Measurements from ENCODE around the gene HOXA13.

HOXA13 gene

DNA sequence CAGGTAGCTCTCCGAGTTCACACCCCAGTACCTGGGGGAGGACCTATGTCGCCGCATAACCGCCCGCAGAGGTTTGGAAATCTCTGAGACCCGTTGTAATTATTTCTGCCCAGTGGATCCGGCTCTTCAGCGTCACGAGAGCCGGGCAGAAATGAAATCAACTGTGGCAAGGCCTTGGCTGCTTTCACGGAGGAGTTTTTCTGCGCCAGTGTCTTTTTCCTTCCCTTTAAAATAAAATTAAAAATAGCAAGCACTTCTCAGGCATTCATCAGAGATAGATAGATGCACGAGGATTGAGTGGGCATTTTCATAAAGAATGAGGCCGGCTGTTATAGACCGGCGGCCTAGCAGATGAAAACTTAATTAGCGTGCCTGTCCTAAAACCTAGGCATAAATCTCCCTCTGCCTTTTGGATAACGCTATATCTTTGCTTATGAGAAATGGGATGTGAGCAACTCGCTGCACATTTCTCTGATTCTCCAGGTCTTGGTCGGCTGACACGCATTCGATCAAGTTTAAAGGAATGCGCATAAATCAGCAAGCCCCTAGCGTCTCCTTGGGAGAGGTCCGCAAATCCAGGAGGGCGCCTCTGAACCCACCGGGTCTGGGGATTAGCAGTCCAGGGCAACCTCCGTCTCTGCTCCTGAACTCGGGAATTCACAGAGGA, 6.4 kb downstream of the HOXA13 start:
- DNase-seq (ENCODE audit: low read depth in 2 of 3, low spot score in 1 of 3) = no peak

- no peak for DNase-seq (ENCODE audit: low read depth in 2 of 3, low spot score in 1 of 3)
Observed at GRCh38 chr7:27192546-27193334, 7.2 kb downstream of the HOXA13 start.

DNA sequence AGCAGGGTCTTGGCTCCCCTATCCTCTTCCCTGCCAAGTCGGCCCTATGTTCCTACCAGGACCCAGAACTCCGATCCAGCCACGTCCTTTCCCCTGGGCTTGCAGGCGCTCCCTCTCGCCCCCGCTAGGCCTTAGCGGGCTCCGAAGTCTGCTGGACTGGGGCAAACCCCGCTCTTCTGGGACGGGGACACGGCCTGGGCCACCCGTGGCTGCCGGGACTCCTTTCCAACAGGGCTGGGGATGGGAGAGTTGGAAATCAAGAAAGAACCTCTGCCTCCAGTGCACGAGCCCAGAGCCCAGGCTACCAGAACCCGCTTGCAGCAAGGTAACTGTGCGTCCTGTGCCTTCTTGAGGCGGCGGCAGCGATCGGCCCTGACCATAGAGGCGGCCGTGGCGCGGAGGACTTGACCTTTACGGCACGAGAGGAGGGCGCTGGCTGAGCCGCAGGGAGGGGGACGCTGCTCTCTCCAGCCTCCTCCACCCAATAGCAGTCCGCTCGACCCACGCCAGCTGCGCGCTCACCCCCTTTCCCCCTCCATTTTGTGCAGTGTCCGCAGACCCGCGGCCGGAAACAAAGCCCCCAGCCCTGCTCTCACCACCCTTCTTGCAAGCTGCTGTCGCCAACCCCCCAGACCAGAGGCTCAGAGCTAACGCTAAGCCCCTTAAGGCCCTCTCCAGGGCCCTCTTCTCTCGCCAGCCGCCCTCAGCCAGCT, 7.9 kb downstream of the HOXA13 start:
- DNase-seq (ENCODE audit: low read depth in 2 of 3, low spot score in 1 of 3) = no peak

DNA sequence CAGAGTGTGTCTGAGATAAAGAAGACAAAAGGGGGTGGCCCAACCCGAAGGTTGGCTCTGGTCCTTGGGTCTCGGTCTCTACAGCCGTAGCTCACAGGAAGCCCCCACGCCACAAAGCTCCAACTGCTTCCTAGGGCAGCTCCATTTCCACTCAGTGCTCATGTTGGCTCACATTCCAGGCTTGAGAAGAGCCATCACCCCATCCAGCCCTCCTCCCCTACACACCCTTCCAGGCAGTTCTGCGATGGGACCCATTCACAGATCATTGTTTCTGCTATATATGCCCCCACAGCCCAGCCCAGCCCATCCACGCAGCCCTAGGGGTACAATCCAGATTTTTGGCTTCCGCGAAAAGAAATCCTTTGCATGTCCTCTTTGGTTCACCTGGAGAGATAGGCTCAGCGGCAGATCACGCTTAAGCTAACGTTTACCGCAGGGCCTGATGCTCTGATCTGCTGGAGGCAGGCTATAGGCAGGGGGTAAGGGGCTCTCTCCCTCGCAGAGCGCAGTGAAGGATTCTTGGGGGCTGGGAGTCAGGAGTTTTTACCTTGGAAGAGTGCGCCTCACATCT, 8.6 kb downstream of the HOXA13 start:
- DNase-seq (ENCODE audit: low read depth in 2 of 3, low spot score in 1 of 3) = no peak

DNA sequence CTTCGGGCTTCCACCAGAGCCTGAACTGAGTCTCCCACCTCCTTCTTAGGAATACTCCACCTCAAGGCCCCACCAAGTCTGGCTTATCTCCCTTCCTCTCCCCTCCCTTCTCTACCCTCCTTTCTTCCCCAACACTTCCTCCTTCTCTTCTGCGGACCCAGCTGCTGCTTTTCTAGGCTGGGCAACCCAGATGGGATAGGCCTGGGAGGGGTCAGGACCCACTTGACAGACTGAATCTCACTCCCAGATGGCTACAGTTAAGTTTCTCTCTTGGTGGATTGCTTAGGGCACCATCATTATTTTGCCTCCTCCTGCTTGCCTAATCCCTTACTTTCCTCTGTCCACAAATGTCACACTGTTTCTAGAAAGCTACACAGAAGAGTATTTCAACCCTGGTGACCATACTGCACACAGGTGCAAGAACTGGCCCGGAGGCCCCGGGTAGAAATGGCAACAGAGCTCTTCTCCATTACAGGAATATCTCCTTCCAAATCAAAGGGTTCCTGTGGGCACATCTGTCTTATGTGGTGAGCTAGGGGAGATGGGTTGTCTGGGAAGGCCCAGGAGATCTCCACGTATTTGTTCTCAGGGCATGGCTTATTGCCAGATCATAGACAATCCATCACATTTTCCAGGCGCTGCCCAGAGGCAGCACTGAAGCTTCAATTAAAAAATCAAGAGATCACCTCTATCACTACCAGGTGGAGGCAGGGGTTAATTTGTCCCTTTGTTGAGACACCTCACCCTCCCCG, 9.7 kb downstream of the HOXA13 start:
- no peak for DNase-seq (ENCODE audit: low read depth in 2 of 3, low spot score in 1 of 3)

DNA sequence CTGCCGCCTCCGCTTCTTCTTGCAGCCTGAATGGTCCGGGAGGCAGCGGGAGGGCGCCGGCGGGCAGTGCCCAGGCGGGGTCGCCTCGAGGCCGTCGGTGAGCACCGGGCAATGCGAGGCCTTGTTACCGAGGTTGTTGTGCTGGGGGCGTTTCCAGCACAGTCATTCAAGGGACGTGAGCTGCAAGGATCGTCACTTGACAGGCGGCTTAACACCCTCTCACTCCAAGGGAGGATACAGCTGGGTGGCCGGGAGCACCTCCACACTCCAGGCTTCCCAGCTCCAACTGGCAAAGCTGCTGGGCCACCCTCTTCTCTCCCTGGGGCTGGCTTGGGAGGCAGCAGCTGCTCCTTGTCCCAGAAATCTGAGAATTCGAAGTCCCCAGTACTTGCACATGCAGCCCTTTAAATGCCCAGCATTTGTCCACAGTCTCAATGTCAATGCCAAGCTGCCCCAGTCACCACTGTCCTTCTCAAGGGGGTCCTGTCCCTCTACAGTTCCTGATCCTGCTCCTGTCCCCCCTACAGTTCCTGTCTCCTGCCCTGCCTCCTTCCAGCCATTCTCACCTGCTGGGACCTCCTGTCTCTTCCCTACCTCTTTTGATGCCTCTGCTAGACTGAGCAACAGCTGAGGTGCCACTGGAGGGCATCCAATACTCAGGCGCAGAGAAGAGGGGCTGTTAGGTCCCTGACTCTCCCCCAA, 10.4 kb downstream of the HOXA13 start:
- no peak for DNase-seq (ENCODE audit: low read depth in 2 of 3, low spot score in 1 of 3)

GRCh38 chr7:27188386-27189294, 11.3 kb downstream of the HOXA13 start:
- DNase-seq (ENCODE audit: low read depth in 2 of 3, low spot score in 1 of 3) = no peak

DNA sequence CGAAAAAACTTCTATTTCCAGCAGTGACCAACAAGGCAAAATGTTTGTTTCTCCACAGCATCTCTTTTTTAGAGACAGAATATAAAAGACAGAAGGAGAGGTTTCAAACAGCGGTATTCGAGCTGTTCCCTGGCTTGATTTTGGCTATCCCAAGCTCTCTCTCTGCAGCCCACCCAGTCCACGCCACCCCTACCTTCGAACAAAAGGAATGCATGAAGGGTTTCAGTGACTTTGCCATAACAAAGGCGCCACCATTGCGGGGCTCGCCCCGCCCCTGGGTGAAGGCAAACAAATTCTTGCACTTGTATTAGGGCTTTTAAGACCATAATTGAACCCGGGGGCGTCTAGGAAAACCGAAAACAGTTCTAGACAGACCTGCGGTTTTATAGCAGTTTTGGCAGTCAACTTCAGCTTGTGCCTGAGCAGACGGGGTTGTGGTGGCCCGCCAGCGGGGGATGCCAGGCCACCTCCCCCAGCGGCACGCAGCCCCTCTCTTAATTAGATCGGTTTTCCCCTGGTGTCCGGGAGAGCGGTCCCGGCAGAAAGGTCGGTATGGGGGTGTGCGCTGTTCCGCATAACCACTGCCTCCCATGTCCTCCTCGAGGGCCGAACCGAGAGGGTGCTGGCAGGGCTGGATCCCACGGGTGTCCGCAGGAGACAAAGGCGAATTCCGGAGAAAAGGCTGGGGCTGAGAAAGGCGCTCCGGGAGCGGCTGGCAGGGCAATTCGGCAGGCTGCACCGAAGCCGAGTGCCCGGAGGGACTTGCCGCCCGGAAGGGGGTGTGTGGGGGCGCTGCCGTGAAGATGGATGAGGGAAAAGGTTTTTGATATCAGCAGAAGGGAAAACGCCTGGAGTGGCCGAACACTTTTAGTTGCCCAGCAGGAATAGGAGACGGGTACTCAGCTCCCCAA, 12.2 kb downstream of the HOXA13 start:
- DNase-seq (ENCODE audit: low read depth in 2 of 3, low spot score in 1 of 3) = no peak

DNA sequence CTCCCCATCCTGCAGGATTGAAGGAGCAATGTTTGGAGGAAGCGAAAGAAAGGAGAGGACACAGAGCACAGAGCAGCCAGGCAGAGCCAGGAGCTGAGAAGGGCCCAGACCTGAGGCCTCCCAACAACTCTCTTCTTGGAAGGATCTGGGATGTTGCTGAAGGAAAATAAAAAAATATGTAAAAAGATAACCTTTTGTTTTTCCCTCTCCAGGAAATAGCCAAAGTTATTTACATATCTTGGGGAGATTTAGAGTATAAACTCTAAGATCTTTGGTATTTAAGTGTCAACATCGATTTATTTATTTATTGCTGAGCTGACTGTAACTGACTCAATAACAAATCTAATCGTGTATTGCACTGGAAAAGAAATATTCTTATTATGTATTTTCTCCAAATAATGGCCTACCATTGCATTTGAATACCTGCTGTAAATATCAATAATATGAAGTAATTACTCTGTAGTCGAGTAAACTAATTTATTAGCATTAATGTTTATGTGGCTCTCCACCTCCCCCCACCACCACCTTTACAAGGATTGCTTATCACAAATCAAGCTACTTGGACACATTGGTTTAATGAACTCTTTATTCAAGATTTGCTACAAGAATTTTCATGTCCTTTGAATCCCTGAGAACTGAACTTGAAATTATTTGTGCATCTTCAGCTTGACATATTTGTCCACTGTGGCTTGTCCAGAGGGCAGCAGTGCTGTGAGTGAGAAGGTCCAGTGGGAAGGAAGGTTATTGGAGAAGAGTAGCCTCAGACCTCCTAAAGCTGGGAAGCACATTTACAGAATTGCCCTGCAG, 13.0 kb downstream of the HOXA13 start:
- DNase-seq (ENCODE audit: low read depth in 2 of 3, low spot score in 1 of 3) = no peak

GRCh38 chr7:27185854-27186667, 13.8 kb downstream of the HOXA13 start:
- no peak for DNase-seq (ENCODE audit: low read depth in 2 of 3, low spot score in 1 of 3)

GRCh38 chr7:27185013-27185853, 14.7 kb downstream of the HOXA13 start, which contains the start of gene HOXA11:
HOXA11 (minus strand) TSS chr7:27185232; CDS start chr7:27185144, 88 bp downstream.
- no peak for DNase-seq (ENCODE audit: low read depth in 2 of 3, low spot score in 1 of 3)

- no peak for DNase-seq (ENCODE audit: low read depth in 2 of 3, low spot score in 1 of 3)
Observed at GRCh38 chr7:27184337-27185012, 15.4 kb downstream of the HOXA13 start.

DNA sequence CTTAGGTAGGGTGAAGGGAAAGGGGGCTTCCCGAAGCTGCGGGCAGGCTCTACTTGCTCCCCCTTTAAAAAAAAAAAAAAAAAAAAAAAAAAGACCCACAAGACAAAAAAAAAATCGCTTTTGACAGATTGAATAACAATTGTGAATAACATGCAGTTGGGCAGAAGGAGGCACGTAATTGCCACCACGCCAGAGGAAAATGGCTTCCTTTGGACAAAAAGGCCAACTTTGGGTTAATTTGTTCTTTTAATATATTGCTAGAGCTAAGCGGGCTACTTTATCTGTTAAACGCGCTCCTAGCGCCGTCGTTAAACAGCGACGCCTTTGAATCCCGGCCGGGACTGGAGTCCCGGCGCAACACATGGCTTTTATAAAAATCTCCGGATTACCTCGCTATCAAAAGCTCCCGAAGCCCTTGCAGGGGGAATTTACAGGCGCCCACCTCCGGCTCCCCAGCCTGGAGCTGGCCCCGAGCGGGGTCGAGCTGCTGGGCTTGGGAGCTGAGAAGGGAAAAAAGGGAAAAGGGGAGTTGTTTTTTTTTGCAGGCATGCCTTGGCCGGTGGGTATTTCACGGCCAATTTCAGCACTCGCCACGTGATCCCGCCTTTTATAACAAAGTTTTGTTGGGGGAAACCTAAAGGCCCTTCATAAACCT, 16.1 kb downstream of the HOXA13 start:
- DNase-seq (ENCODE audit: low read depth in 2 of 3, low spot score in 1 of 3) = no peak

DNA sequence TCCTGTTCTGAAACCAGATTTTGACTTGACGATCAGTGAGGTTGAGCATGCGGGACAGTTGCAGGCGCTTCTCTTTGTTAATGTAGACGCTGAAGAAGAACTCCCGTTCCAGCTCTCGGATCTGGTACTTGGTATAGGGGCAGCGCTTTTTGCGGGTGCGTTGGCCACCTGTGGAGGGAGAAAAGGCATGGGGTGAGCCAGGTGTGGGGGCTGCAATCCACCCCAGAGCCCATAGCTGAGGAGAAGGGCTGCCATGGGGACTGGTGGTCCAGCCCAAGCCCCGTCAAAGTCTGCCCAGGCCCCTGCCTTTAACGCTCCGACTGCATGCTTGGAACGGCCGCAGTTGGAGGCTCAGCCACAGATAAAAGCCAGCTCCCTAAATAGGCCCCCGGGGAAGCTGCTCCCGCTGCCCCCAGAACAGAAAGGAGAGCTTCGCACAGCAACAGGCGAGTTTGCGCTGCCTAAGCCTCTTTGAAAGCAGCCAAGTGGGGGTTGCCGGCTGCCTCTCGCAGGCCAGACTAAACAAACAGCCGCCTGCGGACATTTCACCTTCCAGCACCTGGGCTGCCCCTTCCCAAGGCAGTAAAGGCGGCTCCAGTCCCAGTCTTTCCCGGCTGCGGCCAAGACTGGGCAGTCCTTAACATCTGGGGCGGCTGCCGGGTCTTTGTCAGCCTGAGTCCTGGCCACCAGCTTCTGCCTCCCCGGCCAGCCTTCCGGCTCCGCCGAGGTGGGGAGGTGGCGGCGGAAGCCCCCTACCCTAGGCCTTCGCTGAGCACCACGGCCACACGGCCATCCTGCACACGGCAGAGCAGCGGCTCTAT, 16.8 kb downstream of the HOXA13 start:
- no peak for DNase-seq (ENCODE audit: low read depth in 2 of 3, low spot score in 1 of 3)
